SU-DHL-6 (cell line): Measurements from ENCODE around the gene DMAP1.

Experiments used
- H2AFZ ChIP-seq: fragments of 200-600 bp; sonication (generic); 2 replicates; pipeline ENCODE4 v1.6.1; 2014; ENCODE audit warnings: low read depth, mild to moderate bottlenecking, moderate library complexity, mixed read lengths, antibody characterized with exemption, low read length; ENCODE audit not compliant: severe bottlenecking
- H3F3A ChIP-seq: fragments of 200-600 bp; shearing (Covaris generic); 2 replicates; pipeline ENCODE4 v1.6.0; 2016; ENCODE audit warnings: antibody characterized with exemption, mild to moderate bottlenecking; ENCODE audit not compliant: insufficient read depth
- H3K27ac ChIP-seq: fragments of 200-600 bp; sonication (generic); 2 replicates; pipeline ENCODE4 v1.5.1; 2016; ENCODE audit warnings: low read depth, mild to moderate bottlenecking, low read length, moderate library complexity, mixed read lengths
- H3K27me3 ChIP-seq: fragments of 200-600 bp; sonication (generic), shearing (Covaris generic); 2 replicates; pipeline ENCODE4 v1.6.0; 2014; ENCODE audit warnings: mild to moderate bottlenecking, low read length
- H3K36me3 ChIP-seq: fragments of 200-600 bp; sonication (generic); 2 replicates; pipeline ENCODE4 v1.6.1; 2014; ENCODE audit warnings: mild to moderate bottlenecking, low read length, mixed read lengths
- H3K4me2 ChIP-seq: fragments of 300-600, 200-600 bp; shearing (Covaris generic), sonication (generic); 2 replicates; pipeline ENCODE4 v1.6.0; 2014; ENCODE audit warnings: low read length, low read depth, mild to moderate bottlenecking; ENCODE audit not compliant: poor library complexity, severe bottlenecking
- H3K4me3 ChIP-seq: fragments of 200-600 bp; sonication (generic); 2 replicates; pipeline ENCODE4 v1.5.1; 2014; ENCODE audit warnings: antibody characterized with exemption, low read length, mild to moderate bottlenecking, mixed read lengths; ENCODE audit not compliant: insufficient read depth, poor library complexity, severe bottlenecking
- H3K79me2 ChIP-seq: fragments of 200-600 bp; sonication (generic); 2 replicates; pipeline ENCODE4 v1.6.1; 2014; ENCODE audit warnings: mild to moderate bottlenecking, low read length, moderate library complexity; ENCODE audit not compliant: insufficient read depth
- H3K9ac ChIP-seq: fragments of 200-600 bp; sonication (generic); 2 replicates; pipeline ENCODE4 v1.7.0; 2014; ENCODE audit warnings: mild to moderate bottlenecking, low read length
- H3K9me2 ChIP-seq: fragments of 200-600 bp; sonication (generic); replicated peaks from 2 replicates; pipeline ENCODE4 v1.6.1; 2014; ENCODE audit warnings: low read length; ENCODE audit not compliant: insufficient read depth
- H3K9me3 ChIP-seq: fragments of 200-600 bp; sonication (generic); 2 replicates; pipeline ENCODE4 v1.6.1; 2014; ENCODE audit warnings: low read length, mixed read lengths; ENCODE audit not compliant: insufficient read depth
- H4K20me1 ChIP-seq: fragments of 200-600 bp; sonication (generic); 2 replicates; pipeline ENCODE4 v1.6.1; 2014; ENCODE audit warnings: low read depth, mild to moderate bottlenecking, antibody characterized with exemption, low read length, moderate library complexity, mixed read lengths
- EZH2phosphoT487 ChIP-seq: fragments of 200-600 bp; sonication (generic), shearing (Covaris generic); conservative IDR thresholded peaks from 2 replicates; pipeline ENCODE4 v1.6.1; 2018; ENCODE audit warnings: mild to moderate bottlenecking, antibody characterized with exemption, low read length, moderate library complexity, mixed read lengths
- TF ChIP-seq, protein P1 (sequence below): fragments of 200-600 bp; sonication (generic); IDR thresholded peaks from one replicate; pipeline ENCODE4 v1.5.1; 2017; ENCODE audit warnings: antibody characterized with exemption, mild to moderate bottlenecking, low read length, moderate library complexity; ENCODE audit not compliant: insufficient read depth, poor library complexity, severe bottlenecking

The DMAP1 gene

DNA sequence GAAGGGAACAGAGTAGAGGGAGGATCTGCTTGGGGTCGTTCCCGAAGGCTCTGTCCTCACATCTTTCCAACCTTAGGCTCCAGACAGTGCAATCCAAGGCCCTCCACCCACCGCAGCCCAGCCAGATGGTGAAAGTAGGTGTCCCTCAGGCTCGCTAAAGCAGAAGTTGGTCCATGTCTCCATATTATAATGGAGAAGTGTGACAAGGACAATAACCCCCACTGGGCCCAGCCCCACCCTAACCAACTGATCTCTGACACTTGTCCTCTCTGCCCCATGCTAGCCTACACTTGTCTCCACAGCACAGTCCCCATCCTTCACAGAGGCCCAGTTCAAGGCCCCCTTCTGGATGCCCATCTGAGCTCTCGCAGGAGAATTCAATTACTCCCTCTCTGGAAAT lies 48.7 kb downstream of the DMAP1 start:
- TF ChIP-seq, protein P1, sequence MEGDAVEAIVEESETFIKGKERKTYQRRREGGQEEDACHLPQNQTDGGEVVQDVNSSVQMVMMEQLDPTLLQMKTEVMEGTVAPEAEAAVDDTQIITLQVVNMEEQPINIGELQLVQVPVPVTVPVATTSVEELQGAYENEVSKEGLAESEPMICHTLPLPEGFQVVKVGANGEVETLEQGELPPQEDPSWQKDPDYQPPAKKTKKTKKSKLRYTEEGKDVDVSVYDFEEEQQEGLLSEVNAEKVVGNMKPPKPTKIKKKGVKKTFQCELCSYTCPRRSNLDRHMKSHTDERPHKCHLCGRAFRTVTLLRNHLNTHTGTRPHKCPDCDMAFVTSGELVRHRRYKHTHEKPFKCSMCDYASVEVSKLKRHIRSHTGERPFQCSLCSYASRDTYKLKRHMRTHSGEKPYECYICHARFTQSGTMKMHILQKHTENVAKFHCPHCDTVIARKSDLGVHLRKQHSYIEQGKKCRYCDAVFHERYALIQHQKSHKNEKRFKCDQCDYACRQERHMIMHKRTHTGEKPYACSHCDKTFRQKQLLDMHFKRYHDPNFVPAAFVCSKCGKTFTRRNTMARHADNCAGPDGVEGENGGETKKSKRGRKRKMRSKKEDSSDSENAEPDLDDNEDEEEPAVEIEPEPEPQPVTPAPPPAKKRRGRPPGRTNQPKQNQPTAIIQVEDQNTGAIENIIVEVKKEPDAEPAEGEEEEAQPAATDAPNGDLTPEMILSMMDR = no peak
- no peak for TF ChIP-seq EZH2phosphoT487
- no peak overlapping the region for H3K27ac ChIP-seq
- H3K27me3 ChIP-seq = no peaks in the 10 kb centered on the region

DNA sequence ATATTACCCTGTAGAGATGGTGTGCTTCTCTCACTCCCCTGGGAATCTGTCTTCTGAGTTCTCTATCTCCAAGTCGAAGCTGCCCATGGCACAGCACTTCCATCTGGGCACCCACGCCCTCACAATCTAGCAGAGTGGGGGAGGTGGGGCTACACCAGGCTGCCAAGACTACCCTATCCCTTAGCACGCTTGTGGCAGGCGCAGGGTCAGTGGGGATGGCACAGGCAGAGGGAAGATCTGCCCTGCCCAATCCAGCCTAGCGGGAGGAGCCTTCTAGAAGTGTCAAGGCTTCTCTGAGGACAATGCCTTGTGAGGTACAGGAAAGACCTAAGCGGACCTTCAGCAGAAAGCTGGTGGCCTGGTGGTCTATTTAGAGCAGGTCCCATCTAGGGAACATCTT lies 49.1 kb downstream of the DMAP1 start:
- no peak for TF ChIP-seq EZH2phosphoT487
- TF ChIP-seq, protein P1 = no peak
- H3K79me2 ChIP-seq = no peaks in the 10 kb centered on the region
- H3K4me2 ChIP-seq = no peak overlapping the region
- no peak overlapping the region for H2AFZ ChIP-seq
- no peaks in the 10 kb centered on the region for H3F3A ChIP-seq
- H3K27ac ChIP-seq = no peak overlapping the region
- no peaks in the 10 kb centered on the region for H3K36me3 ChIP-seq
- H4K20me1 ChIP-seq = no peaks in the 10 kb centered on the region
- no peak overlapping the region for H3K4me3 ChIP-seq
- no peaks in the 10 kb centered on the region for H3K9me3 ChIP-seq
- no peaks in the 10 kb centered on the region for H3K9me2 ChIP-seq
- no peaks in the 10 kb centered on the region for H3K27me3 ChIP-seq
- no peak overlapping the region for H3K9ac ChIP-seq

More for the DNA sequence above, 48.7 kb downstream of the DMAP1 start:
- no peaks in the 10 kb centered on the region for H4K20me1 ChIP-seq
- no peaks in the 10 kb centered on the region for H3F3A ChIP-seq
- H3K79me2 ChIP-seq = no peaks in the 10 kb centered on the region
- no peak overlapping the region for H2AFZ ChIP-seq
- no peak overlapping the region for H3K4me2 ChIP-seq
- no peaks in the 10 kb centered on the region for H3K36me3 ChIP-seq
- H3K9me2 ChIP-seq = no peaks in the 10 kb centered on the region
- no peak overlapping the region for H3K9ac ChIP-seq
- H3K4me3 ChIP-seq = no peak overlapping the region
- H3K9me3 ChIP-seq = no peaks in the 10 kb centered on the region

- Histone ChIP-seq H3K4me2 (no peak overlapping the region), H3K9me3 (no peaks in the 10 kb centered on the region), H2AFZ (no peak overlapping the region), H3K79me2 (no peaks in the 10 kb centered on the region), H4K20me1 (no peaks in the 10 kb centered on the region), H3K27me3 (no peaks in the 10 kb centered on the region), H3K4me3 (no peak overlapping the region), H3K36me3 (no peaks in the 10 kb centered on the region), H3K9me2 (no peaks in the 10 kb centered on the region), H3F3A (no peaks in the 10 kb centered on the region), H3K27ac (no peak overlapping the region), H3K9ac (no peak overlapping the region)
- TF ChIP-seq, protein P1 = no peak
- no peak for TF ChIP-seq EZH2phosphoT487
Observed at GRCh38 chr1:44262816-44263567, 49.7 kb downstream of the DMAP1 start.
